Measurements from ENCODE around the gene LTBP3. TPM values are rescaled to one million over a fixed set of nuclear protein-coding genes. Genes with fewer than 3 reads are reported as not detected.
A peak's percentile ranks its signal among the peaks of the same experiment; 100 is the strongest.

Gene LTBP3
- total RNA-seq, 4 donors from 2014 or later: 131 to 240 (median 217) TPM

GRCh38 chr11:65560555-65561418 lies 2.6 kb upstream of the LTBP3 start:
- Histone ChIP-seq H3K36me3 (no peaks in the 10 kb centered on the region), H3K27me3 (no peaks in the 10 kb centered on the region), H3K4me1 (peaks cover 4 to 7% of the 10 kb centered on the region in 2 donors), H3K4me3 (no peak overlapping the region), H3K27ac (peak overlapping the region; percentile 99 to 100), H3K9me3 (no peaks in the 10 kb centered on the region)
- peak; percentile 79 to 82 for DNase-seq
- intact Hi-C loops (cut with DNase I; ENCODE audit: low total_unique reads): no loop called here
- TF ChIP-seq CTCF (IDR thresholded peaks at IDR 0.05) (no peak), POLR2A (IDR thresholded peaks at IDR 0.05) (no peak)

- Histone ChIP-seq H3K27me3 (no peaks in the 10 kb centered on the region), H3K4me3 (no peak overlapping the region), H3K36me3 (no peaks in the 10 kb centered on the region), H3K4me1 (peaks cover 4 to 15% of the 10 kb centered on the region in 2 donors), H3K27ac (peak overlapping the region; percentile 99 to 100), H3K9me3 (no peaks in the 10 kb centered on the region)
- peak in 1 of 2 donors; percentile 56 for DNase-seq
- TF ChIP-seq CTCF (IDR thresholded peaks at IDR 0.05) (no peak), POLR2A (IDR thresholded peaks at IDR 0.05) (no peak)
- intact Hi-C loops (cut with DNase I; ENCODE audit: low total_unique reads): no loop called here
Observed at GRCh38 chr11:65559951-65560537, 1.9 kb upstream of the LTBP3 start.

GRCh38 chr11:65559535-65559934 lies 1.4 kb upstream of the LTBP3 start:
- Histone ChIP-seq H3K4me3 (no peak overlapping the region), H3K9me3 (no peaks in the 10 kb centered on the region), H3K27me3 (no peaks in the 10 kb centered on the region), H3K36me3 (no peaks in the 10 kb centered on the region), H3K27ac (peak overlapping the region; percentile 99 to 100), H3K4me1 (peaks cover 4 to 20% of the 10 kb centered on the region in 2 donors)
- no peak for TF ChIP-seq POLR2A (IDR thresholded peaks at IDR 0.05)
- DNase-seq: no peak
- intact Hi-C loops (cut with DNase I; ENCODE audit: low total_unique reads): no loop called here

- no peaks in the 10 kb centered on the region for H3K9me3 ChIP-seq
- peak overlapping the region; percentile 99 to 100 for H3K27ac ChIP-seq
- TF ChIP-seq POLR2A (IDR thresholded peaks at IDR 0.05) (no peak), CTCF (IDR thresholded peaks at IDR 0.05) (peak in 1 of 4 experiments; percentile 40)
- no peaks in the 10 kb centered on the region for H3K36me3 ChIP-seq
- peak; percentile 86 for DNase-seq
- H3K4me3 ChIP-seq: peak overlapping the region; percentile 61 to 73
- H3K4me1 ChIP-seq: peaks cover 4 to 21% of the 10 kb centered on the region in 2 donors
- intact Hi-C loops (cut with DNase I; ENCODE audit: low total_unique reads): no loop called here
- H3K27me3 ChIP-seq: no peaks in the 10 kb centered on the region
Observed at GRCh38 chr11:65558930-65559509, 861 bp upstream of the LTBP3 start.

- Histone ChIP-seq H3K36me3 (no peaks in the 10 kb centered on the region), H3K27me3 (no peaks in the 10 kb centered on the region), H3K9me3 (no peaks in the 10 kb centered on the region), H3K27ac (peak overlapping the region; percentile 99 to 100), H3K4me1 (peaks cover 4 to 21% of the 10 kb centered on the region in 2 donors), H3K4me3 (peak overlapping the region; percentile 61 to 73)
- intact Hi-C loops (cut with DNase I; ENCODE audit: low total_unique reads): no loop called here
- DNase-seq: peak in 1 of 2 donors; percentile 40
- TF ChIP-seq CTCF (IDR thresholded peaks at IDR 0.05) (no peak), POLR2A (IDR thresholded peaks at IDR 0.05) (peak in 1 of 2 donors; percentile 13)
Observed at GRCh38 chr11:65557280-65558001, 718 bp downstream of the LTBP3 start.
